SU-DHL-6 (cell line): ENCODE data around the gene EBF3.

Source experiments
- EZH2phosphoT487 ChIP-seq: fragments of 200-600 bp; sonication (generic), shearing (Covaris generic); conservative IDR thresholded peaks from 2 replicates; pipeline ENCODE4 v1.6.1; 2018; ENCODE audit warnings: mild to moderate bottlenecking, antibody characterized with exemption, low read length, moderate library complexity, mixed read lengths
- TF ChIP-seq, protein P1 (sequence below): fragments of 200-600 bp; sonication (generic); IDR thresholded peaks from one replicate; pipeline ENCODE4 v1.5.1; 2017; ENCODE audit warnings: antibody characterized with exemption, mild to moderate bottlenecking, low read length, moderate library complexity; ENCODE audit not compliant: insufficient read depth, poor library complexity, severe bottlenecking

GRCh38 chr10:129978322-129978721 lies 14.2 kb upstream of the EBF3 start:
- TF ChIP-seq, protein P1, sequence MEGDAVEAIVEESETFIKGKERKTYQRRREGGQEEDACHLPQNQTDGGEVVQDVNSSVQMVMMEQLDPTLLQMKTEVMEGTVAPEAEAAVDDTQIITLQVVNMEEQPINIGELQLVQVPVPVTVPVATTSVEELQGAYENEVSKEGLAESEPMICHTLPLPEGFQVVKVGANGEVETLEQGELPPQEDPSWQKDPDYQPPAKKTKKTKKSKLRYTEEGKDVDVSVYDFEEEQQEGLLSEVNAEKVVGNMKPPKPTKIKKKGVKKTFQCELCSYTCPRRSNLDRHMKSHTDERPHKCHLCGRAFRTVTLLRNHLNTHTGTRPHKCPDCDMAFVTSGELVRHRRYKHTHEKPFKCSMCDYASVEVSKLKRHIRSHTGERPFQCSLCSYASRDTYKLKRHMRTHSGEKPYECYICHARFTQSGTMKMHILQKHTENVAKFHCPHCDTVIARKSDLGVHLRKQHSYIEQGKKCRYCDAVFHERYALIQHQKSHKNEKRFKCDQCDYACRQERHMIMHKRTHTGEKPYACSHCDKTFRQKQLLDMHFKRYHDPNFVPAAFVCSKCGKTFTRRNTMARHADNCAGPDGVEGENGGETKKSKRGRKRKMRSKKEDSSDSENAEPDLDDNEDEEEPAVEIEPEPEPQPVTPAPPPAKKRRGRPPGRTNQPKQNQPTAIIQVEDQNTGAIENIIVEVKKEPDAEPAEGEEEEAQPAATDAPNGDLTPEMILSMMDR: no peak
- no peak for TF ChIP-seq EZH2phosphoT487
